Suprapubic skin (tissue), 4 donors: ENCODE results near the gene DAB1. TPM values are rescaled to one million over a fixed set of nuclear protein-coding genes. Genes with fewer than 3 reads are reported as not detected.

Experiments used
- DNase-seq, 2 donors: peaks; one replicate each; pipeline ENCODE4 v3.0.0-alpha.2; 2019; ENCODE audit warnings: low spot score in 2 of 2
- H3K27ac ChIP-seq: fragments of 200-600 bp; sonication (generic); one replicate; pipeline ENCODE4 v1.5.1; 2019
- H3K27me3 ChIP-seq: fragments of 200-600 bp; sonication (generic); one replicate; pipeline ENCODE4 v1.5.1; 2019
- H3K36me3 ChIP-seq: fragments of 200-600 bp; sonication (generic); one replicate; pipeline ENCODE4 v1.5.1; 2019
- H3K4me1 ChIP-seq: fragments of 200-600 bp; sonication (generic); one replicate; pipeline ENCODE4 v1.5.1; 2019
- H3K4me3 ChIP-seq: fragments of 200-600 bp; sonication (generic); one replicate; pipeline ENCODE4 v1.5.1; 2019; ENCODE audit warnings: mild to moderate bottlenecking
- H3K9me3 ChIP-seq: fragments of 200-600 bp; sonication (generic); one replicate; pipeline ENCODE4 v1.5.1; 2019
- CTCF ChIP-seq, 2 donors: fragments of 200-600 bp in 1 of 2; fragments of 450-650 bp in 1 of 2; sonication (generic) in 1 of 2; IDR thresholded peaks; one replicate each; pipeline ENCODE4 v1.5.1; 2016 to 2019; ENCODE audit warnings: antibody characterized with exemption in 2 of 2, mild to moderate bottlenecking in 1 of 2, moderate library complexity in 1 of 2
- EP300 ChIP-seq: sonication (generic); formaldehyde crosslinking; IDR thresholded peaks from one replicate; pipeline ENCODE4 v1.6.1; 2017; ENCODE audit warnings: antibody characterized with exemption
- POLR2A ChIP-seq, 2 donors: fragments of 450-650 bp; IDR thresholded peaks; one replicate each; pipeline ENCODE4 v1.6.1; 2017; ENCODE audit warnings: antibody characterized with exemption in 2 of 2, mild to moderate bottlenecking in 2 of 2, moderate library complexity in 2 of 2
- POLR2AphosphoS5 ChIP-seq, 3 donors: sonication (generic); formaldehyde crosslinking; IDR thresholded peaks; one replicate each; pipeline ENCODE4 v1.6.1; 2017; ENCODE audit warnings: antibody characterized with exemption in 3 of 3
- WGBS: methylation state at CpG from one replicate; pipeline ENCODE4 v1.1.5; 2018; 5-methylcytosine and 5-hydroxymethylcytosine counted together
- total RNA-seq, 4 donors: library from RNA; depleted of rRNA; stranded (reverse); fragments of >200 nt; gene quantifications; one replicate each; pipeline ENCODE4 v1.1.0, GENCODE V29; 2016

Gene DAB1
- total RNA-seq, 4 donors from 2014 or later: 0.17 to 1.0 (median 0.30) TPM

GRCh38 chr1:57131701-57132394 is 292.0 kb downstream of the DAB1 start:
- WGBS: 52% methylated on average over 3 of the region's 3 CpGs
- TF ChIP-seq POLR2AphosphoS5 (IDR thresholded peaks at IDR 0.05) (no peak), EP300 (no peak), POLR2A (IDR thresholded peaks at IDR 0.05) (no peak), CTCF (IDR thresholded peaks at IDR 0.05) (no peak)
- H3K27ac ChIP-seq: no peak overlapping the region

GRCh38 chr1:57131257-57131656 is 292.6 kb downstream of the DAB1 start:
- no peak for DNase-seq
- Histone ChIP-seq H3K4me3 (no peak overlapping the region), H3K36me3 (no peaks in the 10 kb centered on the region), H3K9me3 (no peaks in the 10 kb centered on the region), H3K4me1 (no peaks in the 10 kb centered on the region), H3K27me3 (no peaks in the 10 kb centered on the region), H3K27ac (no peak overlapping the region)
- WGBS: 36% methylated on average over 1 of the region's 1 CpG
- TF ChIP-seq POLR2A (IDR thresholded peaks at IDR 0.05) (no peak), EP300 (no peak), POLR2AphosphoS5 (IDR thresholded peaks at IDR 0.05) (no peak), CTCF (IDR thresholded peaks at IDR 0.05) (no peak)

More at GRCh38 chr1:57131701-57132394, 292.0 kb downstream of the DAB1 start:
- H3K9me3 ChIP-seq: no peaks in the 10 kb centered on the region
- DNase-seq: no peak
- H3K4me1 ChIP-seq: no peaks in the 10 kb centered on the region
- no peak overlapping the region for H3K4me3 ChIP-seq
- no peaks in the 10 kb centered on the region for H3K27me3 ChIP-seq
- H3K36me3 ChIP-seq: no peaks in the 10 kb centered on the region

GRCh38 chr1:57129865-57130264 is 294.0 kb downstream of the DAB1 start:
- H3K4me3 ChIP-seq: no peak overlapping the region
- no peak overlapping the region for H3K27ac ChIP-seq
- H3K27me3 ChIP-seq: no peaks in the 10 kb centered on the region
- no peaks in the 10 kb centered on the region for H3K4me1 ChIP-seq
- no peak for DNase-seq
- TF ChIP-seq CTCF (IDR thresholded peaks at IDR 0.05) (no peak), EP300 (no peak), POLR2A (IDR thresholded peaks at IDR 0.05) (no peak)
- WGBS: 87% methylated on average over 4 of the region's 4 CpGs
- no peaks in the 10 kb centered on the region for H3K9me3 ChIP-seq
- H3K36me3 ChIP-seq: no peaks in the 10 kb centered on the region

GRCh38 chr1:57127976-57128375 is 295.9 kb downstream of the DAB1 start:
- Histone ChIP-seq H3K27ac (no peak overlapping the region), H3K4me1 (no peaks in the 10 kb centered on the region), H3K27me3 (no peaks in the 10 kb centered on the region), H3K36me3 (no peaks in the 10 kb centered on the region), H3K9me3 (no peaks in the 10 kb centered on the region), H3K4me3 (no peak overlapping the region)
- 93% methylated on average over 6 of the region's 6 CpGs for WGBS
- no peak for DNase-seq
- no peak for TF ChIP-seq POLR2A (IDR thresholded peaks at IDR 0.05)
- no peak for TF ChIP-seq CTCF (IDR thresholded peaks at IDR 0.05)
- TF ChIP-seq POLR2AphosphoS5 (IDR thresholded peaks at IDR 0.05): no peak
- no peak for TF ChIP-seq EP300

- H3K27ac ChIP-seq: no peak overlapping the region
- TF ChIP-seq CTCF (IDR thresholded peaks at IDR 0.05) (no peak), POLR2AphosphoS5 (IDR thresholded peaks at IDR 0.05) (no peak), EP300 (no peak), POLR2A (IDR thresholded peaks at IDR 0.05) (no peak)
- no peak for DNase-seq
- H3K9me3 ChIP-seq: no peaks in the 10 kb centered on the region
- WGBS: 72% methylated on average over 5 of the region's 5 CpGs
- H3K36me3 ChIP-seq: no peaks in the 10 kb centered on the region
- H3K4me1 ChIP-seq: no peaks in the 10 kb centered on the region
- no peaks in the 10 kb centered on the region for H3K27me3 ChIP-seq
- H3K4me3 ChIP-seq: no peak overlapping the region
These were observed 299.0 kb downstream of the DAB1 start for GRCh38 chr1:57124768-57125446.
